Esophagus squamous epithelium (tissue), 5 donors: ENCODE measurements around the gene TUBA4A. TPM values are rescaled to one million over a fixed set of nuclear protein-coding genes. Genes with fewer than 3 reads are reported as not detected.
A peak's percentile ranks its signal among the peaks of the same experiment; 100 is the strongest.

Experiments used
- DNase-seq: peaks from one replicate; lab custom pipeline; 2025; lab: John Stamatoyannopoulos, UW
- H3K27ac ChIP-seq, 4 donors: fragments of 200-600 bp; sonication (generic); one replicate each; pipeline ENCODE4 v1.5.1; 2016 to 2019; ENCODE audit warnings: mild to moderate bottlenecking in 1 of 4
- H3K27me3 ChIP-seq, 4 donors: fragments of 200-600 bp; sonication (generic); 1 replicate in 3 of 4; 2 replicates in 1 of 4; pipeline versions ENCODE4 v1.5.1 to v1.6.0; 2017 to 2021; ENCODE audit warnings: antibody characterized with exemption in 1 of 4
- H3K36me3 ChIP-seq, 3 donors: fragments of 200-600 bp; sonication (generic); one replicate each; pipeline ENCODE4 v1.5.1; 2016 to 2019
- H3K4me1 ChIP-seq, 3 donors: fragments of 200-600 bp; sonication (generic); one replicate each; pipeline ENCODE4 v1.5.1; 2017 to 2019
- H3K4me3 ChIP-seq, 4 donors: fragments of 200-600 bp; sonication (generic); 1 replicate in 3 of 4; 2 replicates in 1 of 4; pipeline ENCODE4 v1.5.1; 2016 to 2019; ENCODE audit warnings: mild to moderate bottlenecking in 2 of 4, moderate library complexity in 1 of 4
- H3K9me3 ChIP-seq, 3 donors: fragments of 200-600 bp; sonication (generic); one replicate each; pipeline ENCODE4 v1.5.1; 2016 to 2019
- POLR2A ChIP-seq, 4 donors: fragments of 450-650 bp; IDR thresholded peaks; one replicate each; pipeline ENCODE4 v1.6.1; 2017; ENCODE audit warnings: antibody characterized with exemption in 4 of 4, mild to moderate bottlenecking in 4 of 4, moderate library complexity in 3 of 4
- WGBS, 2 donors: methylation state at CpG; one replicate each; pipeline ENCODE4 v1.1.5; 2018; 5-methylcytosine and 5-hydroxymethylcytosine counted together
- intact Hi-C: fragments of 100-400 bp; cut with DNase I; formaldehyde crosslinking; loops from one replicate; pipeline ENCODE4 v1.15.0; 2022
- total RNA-seq, 4 donors: library from RNA; depleted of rRNA; stranded (reverse); fragments of >200 nt; gene quantifications; one replicate each; pipeline ENCODE4 v1.1.0, GENCODE V29; 2016
- TF ChIP-seq, protein P1 (sequence below), 6 experiments: fragments of 450-650 bp in 4 of 6; fragments of 200-600 bp in 2 of 6; sonication (generic) in 2 of 6; IDR thresholded peaks; one replicate each; pipeline ENCODE4 v1.5.1; 2016 to 2019; ENCODE audit warnings: antibody characterized with exemption in 6 of 6, mild to moderate bottlenecking in 4 of 6, moderate library complexity in 4 of 6
- donor health status: DM: yes; HTN: yes; CAD: no.

TUBA4A gene
- total RNA-seq, 4 donors from 2014 or later, result 104 to 258 (median 169) TPM

- no peaks in the 10 kb centered on the region for H3K27me3 ChIP-seq
- intact Hi-C loops, result no loop called here
- no peaks in the 10 kb centered on the region for H3K9me3 ChIP-seq
- peak overlapping the region; percentile 58 to 87 (median 82) for H3K4me3 ChIP-seq
- WGBS, 2 donors, result 35 to 46% methylated on average over 4 of the region's 6 CpGs
- DNase-seq, result no peak
- TF ChIP-seq POLR2A (IDR thresholded peaks at IDR 0.05), result no peak
- TF ChIP-seq, protein P1, sequence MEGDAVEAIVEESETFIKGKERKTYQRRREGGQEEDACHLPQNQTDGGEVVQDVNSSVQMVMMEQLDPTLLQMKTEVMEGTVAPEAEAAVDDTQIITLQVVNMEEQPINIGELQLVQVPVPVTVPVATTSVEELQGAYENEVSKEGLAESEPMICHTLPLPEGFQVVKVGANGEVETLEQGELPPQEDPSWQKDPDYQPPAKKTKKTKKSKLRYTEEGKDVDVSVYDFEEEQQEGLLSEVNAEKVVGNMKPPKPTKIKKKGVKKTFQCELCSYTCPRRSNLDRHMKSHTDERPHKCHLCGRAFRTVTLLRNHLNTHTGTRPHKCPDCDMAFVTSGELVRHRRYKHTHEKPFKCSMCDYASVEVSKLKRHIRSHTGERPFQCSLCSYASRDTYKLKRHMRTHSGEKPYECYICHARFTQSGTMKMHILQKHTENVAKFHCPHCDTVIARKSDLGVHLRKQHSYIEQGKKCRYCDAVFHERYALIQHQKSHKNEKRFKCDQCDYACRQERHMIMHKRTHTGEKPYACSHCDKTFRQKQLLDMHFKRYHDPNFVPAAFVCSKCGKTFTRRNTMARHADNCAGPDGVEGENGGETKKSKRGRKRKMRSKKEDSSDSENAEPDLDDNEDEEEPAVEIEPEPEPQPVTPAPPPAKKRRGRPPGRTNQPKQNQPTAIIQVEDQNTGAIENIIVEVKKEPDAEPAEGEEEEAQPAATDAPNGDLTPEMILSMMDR (IDR thresholded peaks at IDR 0.05), result no peak
- peaks cover 32 to 53% (median 43%) of the 10 kb centered on the region in 3 donors for H3K4me1 ChIP-seq
- H3K27ac ChIP-seq, result peak overlapping the region; percentile 93 to 96 (median 95)
- H3K36me3 ChIP-seq, result peaks cover 0 to 25% (median 5%) of the 10 kb centered on the region in 3 donors
Measured at GRCh38 chr2:219244789-219245147, 8.9 kb downstream of the TUBA4A start.

DNA sequence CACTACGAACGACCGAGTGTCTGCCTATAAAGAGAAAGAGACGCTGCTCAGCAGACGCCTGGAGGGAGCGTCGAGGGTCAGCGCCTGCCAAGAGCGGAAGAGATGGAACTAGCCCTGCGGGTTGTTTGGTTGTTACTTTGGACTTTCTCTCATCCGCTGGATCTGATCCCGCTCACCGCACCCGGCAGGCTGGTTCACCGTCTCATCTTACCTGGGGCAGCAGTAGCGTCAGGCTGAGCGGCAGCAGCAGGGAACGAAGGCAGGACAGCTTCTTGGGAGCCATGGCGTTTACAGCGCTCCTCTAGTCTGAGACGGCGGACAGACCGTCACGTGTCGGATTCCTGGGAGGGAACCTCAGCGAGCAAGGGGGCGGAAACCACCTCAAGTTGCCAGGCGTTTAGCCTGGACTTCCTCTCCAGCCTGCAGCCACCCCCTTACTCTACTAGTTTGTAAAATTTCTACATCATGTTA is 10.4 kb downstream of the TUBA4A start:
- TF ChIP-seq POLR2A (IDR thresholded peaks at IDR 0.05), result no peak
- TF ChIP-seq, protein P1 (IDR thresholded peaks at IDR 0.05), result no peak
- H3K27ac ChIP-seq, result peak overlapping the region in 1 of 4 donors; percentile 49
- H3K9me3 ChIP-seq, result no peaks in the 10 kb centered on the region
- peaks cover 18 to 38% (median 29%) of the 10 kb centered on the region in 3 donors for H3K4me1 ChIP-seq
- WGBS, 2 donors, result 57 to 70% methylated on average over 17 to 18 of the region's 28 CpGs
- intact Hi-C loops, result no loop called here
- peaks cover 0 to 30% (median 5%) of the 10 kb centered on the region in 3 donors for H3K36me3 ChIP-seq
- no peaks in the 10 kb centered on the region for H3K27me3 ChIP-seq
- DNase-seq, result no peak
- H3K4me3 ChIP-seq, result peak overlapping the region in 2 of 4 donors; percentile 27 to 34

DNA sequence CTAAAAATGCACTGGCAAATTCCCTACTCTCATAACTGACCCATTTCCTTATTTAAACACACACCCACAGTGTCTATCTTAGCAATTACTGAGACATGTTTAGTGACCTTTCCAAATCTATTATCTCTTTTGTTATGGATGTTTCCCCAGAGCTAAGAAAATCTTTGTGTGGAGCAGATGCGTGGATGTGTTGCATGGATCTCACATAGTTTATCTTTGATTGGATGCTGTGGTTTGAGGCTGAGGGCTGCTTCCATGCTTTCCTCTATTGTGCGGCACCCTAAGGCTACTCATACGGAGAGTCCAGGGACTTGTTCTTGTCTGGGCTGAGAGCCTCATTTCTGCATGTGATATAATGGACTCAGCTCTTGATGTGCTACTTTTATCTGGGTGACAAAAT is 19.4 kb downstream of the TUBA4A start:
- peaks cover 27 to 79% (median 53%) of the 10 kb centered on the region in 3 donors for H3K36me3 ChIP-seq

GRCh38 chr2:219230059-219230540 is 23.6 kb downstream of the TUBA4A start:
- H3K4me3 ChIP-seq, result peak overlapping the region; percentile 84 to 90 (median 90)
- peak overlapping the region; percentile 95 to 99 (median 95) for H3K27ac ChIP-seq
- H3K27me3 ChIP-seq, result no peaks in the 10 kb centered on the region
- WGBS, 2 donors, result 0 to 1% methylated on average over 18 to 22 of the region's 24 CpGs
- no peak for DNase-seq
- intact Hi-C loops, result no loop called here
- TF ChIP-seq, protein P1 (IDR thresholded peaks at IDR 0.05), result no peak
- no peak for TF ChIP-seq POLR2A (IDR thresholded peaks at IDR 0.05)
- H3K4me1 ChIP-seq, result peaks cover 18 to 44% (median 23%) of the 10 kb centered on the region in 3 donors
- H3K9me3 ChIP-seq, result no peaks in the 10 kb centered on the region
- H3K36me3 ChIP-seq, result peaks cover 22 to 64% (median 33%) of the 10 kb centered on the region in 3 donors

More for the DNA sequence above, 19.4 kb downstream of the TUBA4A start:
- Histone ChIP-seq H3K4me3 (no peak overlapping the region), H3K9me3 (no peaks in the 10 kb centered on the region), H3K27me3 (no peaks in the 10 kb centered on the region), H3K4me1 (peaks cover 7 to 19% (median 9%) of the 10 kb centered on the region in 3 donors), H3K27ac (no peak overlapping the region)
- 90 to 96% methylated on average over 3 of the region's 3 CpGs for WGBS, 2 donors
- no peak for TF ChIP-seq POLR2A (IDR thresholded peaks at IDR 0.05)
- TF ChIP-seq, protein P1 (IDR thresholded peaks at IDR 0.05), result no peak
- no peak for DNase-seq
- intact Hi-C loops, result no loop called here

- Histone ChIP-seq H3K27me3 (no peaks in the 10 kb centered on the region), H3K4me3 (peak within 1 kb of the TSS; percentile 84 to 90 (median 90)), H3K4me1 (peaks cover 18 to 44% (median 23%) of the 10 kb centered on the region in 3 donors), H3K36me3 (peaks cover 22 to 64% (median 33%) of the 10 kb centered on the region in 3 donors), H3K9me3 (no peaks in the 10 kb centered on the region), H3K27ac (peak within 1 kb of the TSS; percentile 95 to 99 (median 95))
- intact Hi-C loops, result no loop called here
- peak; percentile 96 for DNase-seq
- WGBS, 2 donors, result 0% methylated on average over 3 to 13 of the region's 80 CpGs
- TF ChIP-seq, protein P1 (IDR thresholded peaks at IDR 0.05), result no peak
- TF ChIP-seq POLR2A (IDR thresholded peaks at IDR 0.05), result peak in 3 of 4 donors; percentile 75 to 88 (median 84)
Measured at GRCh38 chr2:219229305-219230058, 24.2 kb downstream of the TUBA4A start, which contains the start of the genes ANKZF1 and ATG9A. Gene ANKZF1, plus strand, starts transcription at chr2:219229806. Its CDS starts 452 bp downstream, at chr2:219230258. Gene ATG9A, minus strand, starts transcription at chr2:219229636. Its CDS starts 1,612 bp downstream, at chr2:219228024.
